ENCODE results near the gene ANXA6. TPM values are rescaled to one million over a fixed set of nuclear protein-coding genes. Genes with fewer than 3 reads are reported as not detected.
A peak's percentile ranks its signal among the peaks of the same experiment; 100 is the strongest.

Gene ANXA6
- total and polyA plus RNA-seq, 7 donors = 22.9 to 333 (median 233) TPM

- WGBS, 2 donors = 74 to 82% methylated on average over 5 of the region's 5 CpGs
- Histone ChIP-seq H3K27me3 (no peaks in the 10 kb centered on the region), H3K4me1 (peaks cover 0 to 12% (median 0%) of the 10 kb centered on the region in 4 donors), H3K27ac (peak overlapping the region in 1 of 4 donors; percentile 64), H3K4me3 (no peak overlapping the region), H3K9me3 (no peaks in the 10 kb centered on the region), H3K36me3 (peaks cover 3 to 61% (median 20%) of the 10 kb centered on the region in 4 donors)
- DNase-seq = no peak
- intact Hi-C loops (cut with DNase I) = no loop called here
- TF ChIP-seq EP300 (IDR thresholded peaks at IDR 0.05) = no peak
- TF ChIP-seq CTCF (IDR thresholded peaks at IDR 0.05) = no peak
- TF ChIP-seq POLR2AphosphoS5 (IDR thresholded peaks at IDR 0.05) = peak in 2 of 4 donors; percentile 16 to 39
These were observed 38.0 kb upstream of the ANXA6 start for GRCh38 chr5:151195622-151196021.

- Histone ChIP-seq H3K36me3 (peaks cover 0 to 43% (median 3%) of the 10 kb centered on the region in 4 donors), H3K27ac (no peak overlapping the region), H3K27me3 (no peaks in the 10 kb centered on the region), H3K4me3 (no peak overlapping the region), H3K9me3 (no peaks in the 10 kb centered on the region), H3K4me1 (peaks cover 0 to 12% (median 0%) of the 10 kb centered on the region in 4 donors)
- TF ChIP-seq CTCF (IDR thresholded peaks at IDR 0.05) (no peak), POLR2AphosphoS5 (IDR thresholded peaks at IDR 0.05) (no peak), POLR2A (IDR thresholded peaks at IDR 0.05) (no peak)
- intact Hi-C loops (cut with DNase I) = no loop called here
- no peak for DNase-seq
These were observed 35.0 kb upstream of the ANXA6 start for GRCh38 chr5:151192626-151193025.

DNA sequence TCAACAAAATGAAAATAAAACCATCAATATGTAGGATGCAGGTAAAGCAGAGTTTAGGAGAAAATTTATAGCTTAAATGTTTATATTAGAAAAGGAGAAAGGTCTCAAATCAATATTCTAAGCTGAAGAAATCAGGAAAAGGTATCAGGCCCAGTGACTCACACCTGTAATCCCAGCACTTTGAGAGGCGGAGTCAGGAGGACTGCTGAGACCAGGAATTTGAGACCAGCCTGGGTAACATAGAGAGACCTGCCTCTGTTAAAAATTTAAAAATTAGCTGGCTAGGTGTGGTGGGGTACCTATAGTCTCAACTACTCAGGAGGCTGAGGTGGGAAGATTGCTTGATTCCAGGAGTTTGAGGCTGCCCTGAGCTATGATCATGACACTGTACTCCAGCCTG, 34.1 kb upstream of the ANXA6 start:
- peaks cover 0 to 43% (median 4%) of the 10 kb centered on the region in 4 donors for H3K36me3 ChIP-seq
- no peaks in the 10 kb centered on the region for H3K9me3 ChIP-seq
- TF ChIP-seq POLR2A (IDR thresholded peaks at IDR 0.05) (no peak), EP300 (IDR thresholded peaks at IDR 0.05) (no peak), POLR2AphosphoS5 (IDR thresholded peaks at IDR 0.05) (no peak), CTCF (IDR thresholded peaks at IDR 0.05) (no peak)
- intact Hi-C loops (cut with DNase I) = no loop called here
- no peaks in the 10 kb centered on the region for H3K27me3 ChIP-seq
- 93 to 97% methylated on average over 1 of the region's 1 CpG for WGBS, 2 donors
- H3K27ac ChIP-seq = no peak overlapping the region
- DNase-seq = no peak
- H3K4me3 ChIP-seq = no peak overlapping the region
- peaks cover 0 to 9% (median 3%) of the 10 kb centered on the region in 4 donors for H3K4me1 ChIP-seq

DNA sequence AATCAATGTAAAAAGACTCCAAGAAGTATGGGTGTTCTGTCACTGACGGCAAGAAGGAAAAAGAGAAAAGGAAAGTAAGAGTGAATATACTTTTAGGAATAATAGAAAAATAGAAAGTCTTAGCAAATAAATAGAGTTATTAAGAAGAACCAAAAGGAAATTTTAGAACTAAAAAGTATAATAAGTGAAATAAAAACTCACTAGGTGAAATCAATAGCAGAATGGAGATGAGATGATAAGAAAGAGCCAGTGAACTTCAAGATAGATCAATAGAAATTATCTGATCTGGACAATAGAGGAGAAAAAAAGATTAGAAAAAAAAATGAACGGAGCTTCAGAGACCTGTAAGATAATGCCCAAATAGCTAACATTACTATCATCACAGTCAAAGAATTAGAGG, 31.6 kb upstream of the ANXA6 start:
- Histone ChIP-seq H3K36me3 (peaks cover 7 to 58% (median 22%) of the 10 kb centered on the region in 4 donors), H3K9me3 (no peaks in the 10 kb centered on the region), H3K27ac (no peak overlapping the region), H3K4me3 (no peak overlapping the region), H3K4me1 (peaks cover 0 to 13% (median 5%) of the 10 kb centered on the region in 4 donors), H3K27me3 (no peaks in the 10 kb centered on the region)
- no peak for DNase-seq
- intact Hi-C loops (cut with DNase I) = no loop called here
- WGBS, 2 donors = 88 to 95% methylated on average over 2 of the region's 2 CpGs
- no peak for TF ChIP-seq EP300 (IDR thresholded peaks at IDR 0.05)
- no peak for TF ChIP-seq POLR2AphosphoS5 (IDR thresholded peaks at IDR 0.05)
- TF ChIP-seq POLR2A (IDR thresholded peaks at IDR 0.05) = no peak
- no peak for TF ChIP-seq CTCF (IDR thresholded peaks at IDR 0.05)

DNA sequence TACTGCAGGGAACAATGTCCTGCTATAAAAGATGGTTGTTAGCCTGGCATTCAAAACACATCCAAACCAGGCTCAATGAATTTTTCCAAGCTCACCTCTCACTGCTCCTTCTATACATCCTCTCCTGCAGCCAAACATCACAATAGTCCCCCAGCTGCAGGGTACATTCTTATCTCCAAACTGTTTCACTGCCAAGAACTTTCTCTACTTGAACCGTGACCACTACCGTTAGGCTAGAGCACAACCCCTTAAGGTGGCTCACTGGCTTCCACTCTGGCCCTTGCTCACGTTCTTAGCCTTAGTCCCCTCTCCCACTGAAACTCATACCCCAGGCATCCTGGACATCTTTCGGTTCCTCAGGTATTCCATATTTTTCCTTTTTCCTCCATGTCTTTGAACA, 29.0 kb upstream of the ANXA6 start:
- WGBS, 2 donors = 89 to 93% methylated on average over 4 of the region's 4 CpGs
- Histone ChIP-seq H3K27me3 (no peaks in the 10 kb centered on the region), H3K27ac (no peak overlapping the region), H3K36me3 (peaks cover 7 to 72% (median 39%) of the 10 kb centered on the region in 4 donors), H3K4me3 (no peak overlapping the region), H3K4me1 (peaks cover 0 to 13% (median 5%) of the 10 kb centered on the region in 4 donors), H3K9me3 (no peaks in the 10 kb centered on the region)
- DNase-seq = no peak
- TF ChIP-seq POLR2AphosphoS5 (IDR thresholded peaks at IDR 0.05) (no peak), POLR2A (IDR thresholded peaks at IDR 0.05) (no peak), CTCF (IDR thresholded peaks at IDR 0.05) (no peak), EP300 (IDR thresholded peaks at IDR 0.05) (no peak)
- intact Hi-C loops (cut with DNase I) = no loop called here
